SK-N-SH (cell line): ENCODE measurements around the gene BBS9.

ENCODE experiments used
- ELF1 ChIP-seq: IDR thresholded peaks from 2 replicates; pipeline ENCODE4 v1.4.0; 2012
- POLR2AphosphoS5 ChIP-seq: IDR thresholded peaks from 2 replicates; pipeline ENCODE4 v1.6.1; 2012; ENCODE audit warnings: low read depth, low read length
- RAD21 ChIP-seq: IDR thresholded peaks from 2 replicates; pipeline ENCODE4 v1.6.1; 2012; ENCODE audit warnings: mild to moderate bottlenecking, low read length
- TAF1 ChIP-seq: IDR thresholded peaks from 2 replicates; pipeline ENCODE4 v1.6.1; 2012; ENCODE audit warnings: low read depth, mild to moderate bottlenecking, low read length, moderate library complexity, borderline replicate concordance
- TF ChIP-seq, protein P1 (sequence below): IDR thresholded peaks from 2 replicates; pipeline ENCODE4 v1.4.0; 2012; ENCODE audit warnings: low read depth, borderline replicate concordance
- TF ChIP-seq, protein P2 (sequence below): IDR thresholded peaks from 2 replicates; pipeline ENCODE4 v1.6.1; 2012; ENCODE audit warnings: mild to moderate bottlenecking, low read depth, low read length, moderate library complexity
- TF ChIP-seq, protein P3 (sequence below): IDR thresholded peaks from 2 replicates; pipeline ENCODE4 v1.4.0; 2012; ENCODE audit warnings: low read depth

DNA sequence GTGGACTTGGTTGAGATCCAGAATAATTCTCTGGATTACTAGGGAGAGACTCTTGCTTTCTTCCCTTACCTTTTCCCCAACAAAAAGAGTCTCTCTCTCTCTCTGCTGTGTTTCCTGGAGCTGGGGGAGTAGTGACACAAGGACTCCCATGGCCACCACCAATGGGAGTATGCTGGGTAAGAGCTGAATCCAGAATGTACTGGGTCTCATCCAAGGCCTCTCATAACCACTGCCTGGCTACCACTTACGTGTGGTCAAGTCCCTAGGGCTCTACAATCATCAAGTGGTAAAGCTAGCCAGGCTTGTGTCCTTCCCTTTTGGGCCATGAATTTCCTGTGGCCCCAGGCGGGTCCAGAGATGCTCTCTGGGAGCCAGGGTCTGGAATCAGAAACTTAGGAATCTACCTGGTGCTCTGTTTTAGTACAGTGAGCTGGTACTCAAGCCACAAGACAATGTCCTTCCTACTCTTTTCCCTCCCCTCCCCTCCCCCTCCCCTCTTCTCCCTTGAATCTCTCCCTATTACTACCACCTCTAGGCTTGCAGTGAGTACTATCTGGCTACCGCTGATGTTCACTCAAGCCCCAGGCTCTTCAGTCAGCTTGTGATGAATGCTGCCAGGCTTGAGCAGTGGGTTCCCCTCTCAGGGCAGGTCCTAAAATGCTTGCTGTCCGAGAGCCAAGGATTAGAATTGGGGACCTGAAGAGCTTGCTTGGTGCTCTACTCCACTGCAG is 196.6 kb downstream of the BBS9 start:
- no peak for TF ChIP-seq TAF1
- TF ChIP-seq, protein P1, sequence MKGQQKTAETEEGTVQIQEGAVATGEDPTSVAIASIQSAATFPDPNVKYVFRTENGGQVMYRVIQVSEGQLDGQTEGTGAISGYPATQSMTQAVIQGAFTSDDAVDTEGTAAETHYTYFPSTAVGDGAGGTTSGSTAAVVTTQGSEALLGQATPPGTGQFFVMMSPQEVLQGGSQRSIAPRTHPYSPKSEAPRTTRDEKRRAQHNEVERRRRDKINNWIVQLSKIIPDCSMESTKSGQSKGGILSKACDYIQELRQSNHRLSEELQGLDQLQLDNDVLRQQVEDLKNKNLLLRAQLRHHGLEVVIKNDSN = no peak
- TF ChIP-seq RAD21 = no peak
- TF ChIP-seq, protein P2, sequence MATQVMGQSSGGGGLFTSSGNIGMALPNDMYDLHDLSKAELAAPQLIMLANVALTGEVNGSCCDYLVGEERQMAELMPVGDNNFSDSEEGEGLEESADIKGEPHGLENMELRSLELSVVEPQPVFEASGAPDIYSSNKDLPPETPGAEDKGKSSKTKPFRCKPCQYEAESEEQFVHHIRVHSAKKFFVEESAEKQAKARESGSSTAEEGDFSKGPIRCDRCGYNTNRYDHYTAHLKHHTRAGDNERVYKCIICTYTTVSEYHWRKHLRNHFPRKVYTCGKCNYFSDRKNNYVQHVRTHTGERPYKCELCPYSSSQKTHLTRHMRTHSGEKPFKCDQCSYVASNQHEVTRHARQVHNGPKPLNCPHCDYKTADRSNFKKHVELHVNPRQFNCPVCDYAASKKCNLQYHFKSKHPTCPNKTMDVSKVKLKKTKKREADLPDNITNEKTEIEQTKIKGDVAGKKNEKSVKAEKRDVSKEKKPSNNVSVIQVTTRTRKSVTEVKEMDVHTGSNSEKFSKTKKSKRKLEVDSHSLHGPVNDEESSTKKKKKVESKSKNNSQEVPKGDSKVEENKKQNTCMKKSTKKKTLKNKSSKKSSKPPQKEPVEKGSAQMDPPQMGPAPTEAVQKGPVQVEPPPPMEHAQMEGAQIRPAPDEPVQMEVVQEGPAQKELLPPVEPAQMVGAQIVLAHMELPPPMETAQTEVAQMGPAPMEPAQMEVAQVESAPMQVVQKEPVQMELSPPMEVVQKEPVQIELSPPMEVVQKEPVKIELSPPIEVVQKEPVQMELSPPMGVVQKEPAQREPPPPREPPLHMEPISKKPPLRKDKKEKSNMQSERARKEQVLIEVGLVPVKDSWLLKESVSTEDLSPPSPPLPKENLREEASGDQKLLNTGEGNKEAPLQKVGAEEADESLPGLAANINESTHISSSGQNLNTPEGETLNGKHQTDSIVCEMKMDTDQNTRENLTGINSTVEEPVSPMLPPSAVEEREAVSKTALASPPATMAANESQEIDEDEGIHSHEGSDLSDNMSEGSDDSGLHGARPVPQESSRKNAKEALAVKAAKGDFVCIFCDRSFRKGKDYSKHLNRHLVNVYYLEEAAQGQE = no peak
- no peak for TF ChIP-seq ELF1
- TF ChIP-seq, protein P3, sequence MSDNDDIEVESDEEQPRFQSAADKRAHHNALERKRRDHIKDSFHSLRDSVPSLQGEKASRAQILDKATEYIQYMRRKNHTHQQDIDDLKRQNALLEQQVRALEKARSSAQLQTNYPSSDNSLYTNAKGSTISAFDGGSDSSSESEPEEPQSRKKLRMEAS = no peak
- no peak for TF ChIP-seq POLR2AphosphoS5
